HG03280 (cell line): Measurements from ENCODE around the gene MFAP3L.

ENCODE experiments used
- ATAC-seq: cut with Tn5 transposase; IDR thresholded peaks from one replicate; pipeline ENCODE4 v1.9.1; 2021; ENCODE audit warnings: mild to moderate bottlenecking, moderate library complexity; ENCODE audit not compliant: unreplicated experiment

The MFAP3L gene

DNA sequence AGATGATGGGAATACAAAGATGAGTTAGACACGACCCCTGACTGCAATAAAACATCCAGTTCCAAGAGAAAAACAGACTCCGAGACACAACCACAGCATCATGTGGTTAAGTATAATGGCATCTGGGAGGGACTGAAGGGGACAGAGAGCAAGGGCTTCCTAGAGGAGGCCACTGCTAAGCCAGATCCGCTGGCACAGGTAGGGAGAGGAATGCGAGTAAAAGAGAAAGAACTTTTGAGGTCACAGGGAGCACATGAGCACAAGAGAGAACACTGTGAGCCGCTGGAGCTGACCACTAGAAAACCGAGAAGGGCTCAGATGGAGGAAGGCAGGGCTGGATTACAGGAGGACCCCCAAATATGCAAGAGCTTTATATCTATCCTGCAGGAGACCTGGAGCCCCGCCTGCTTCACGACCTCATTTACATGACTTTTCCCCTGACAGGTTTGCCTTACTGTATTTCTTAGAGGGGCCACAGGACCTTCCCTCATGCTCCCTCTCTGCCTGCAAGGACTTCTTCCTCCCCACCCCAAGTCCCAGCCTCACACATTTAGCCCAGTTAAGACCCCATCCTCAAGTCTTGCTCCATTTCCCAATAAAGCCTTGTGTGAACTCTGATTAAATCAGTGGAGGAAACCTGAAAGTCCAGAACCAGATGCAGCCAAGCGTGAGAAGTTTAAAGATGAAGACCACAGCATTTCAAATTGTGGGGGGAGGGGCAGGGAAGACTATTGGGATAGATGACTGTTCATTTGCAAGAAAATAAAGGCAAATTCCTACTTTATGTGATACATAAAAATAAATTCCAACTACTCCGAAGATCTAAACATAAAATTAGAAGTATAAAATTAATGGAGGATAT lies 29.6 kb downstream of the MFAP3L start:
- ATAC-seq = no peak

- no peak for ATAC-seq
These were observed 32.7 kb downstream of the MFAP3L start for GRCh38 chr4:169993531-169993930.

GRCh38 chr4:169988252-169988651 lies 37.9 kb downstream of the MFAP3L start:
- no peak for ATAC-seq

GRCh38 chr4:169987327-169988228 lies 38.6 kb downstream of the MFAP3L start:
- no peak for ATAC-seq

DNA sequence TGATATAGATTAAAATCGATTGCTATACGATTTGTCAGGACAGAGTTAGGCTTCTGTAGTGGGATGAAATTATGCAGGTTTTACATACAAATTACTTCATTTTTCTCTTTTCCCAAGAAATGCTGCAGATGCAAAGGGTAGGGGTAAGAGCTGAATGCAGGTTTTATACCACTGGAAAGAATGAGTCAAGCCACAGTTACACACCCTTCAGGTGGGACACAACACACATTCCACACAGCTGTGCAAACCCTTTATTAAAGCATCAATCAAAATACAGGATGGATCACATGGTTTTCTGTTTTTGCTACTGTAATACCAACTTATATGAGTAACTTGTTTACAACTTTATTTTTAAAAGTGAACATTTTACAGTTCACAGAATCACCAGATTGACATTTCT lies 39.8 kb downstream of the MFAP3L start:
- ATAC-seq = no peak

DNA sequence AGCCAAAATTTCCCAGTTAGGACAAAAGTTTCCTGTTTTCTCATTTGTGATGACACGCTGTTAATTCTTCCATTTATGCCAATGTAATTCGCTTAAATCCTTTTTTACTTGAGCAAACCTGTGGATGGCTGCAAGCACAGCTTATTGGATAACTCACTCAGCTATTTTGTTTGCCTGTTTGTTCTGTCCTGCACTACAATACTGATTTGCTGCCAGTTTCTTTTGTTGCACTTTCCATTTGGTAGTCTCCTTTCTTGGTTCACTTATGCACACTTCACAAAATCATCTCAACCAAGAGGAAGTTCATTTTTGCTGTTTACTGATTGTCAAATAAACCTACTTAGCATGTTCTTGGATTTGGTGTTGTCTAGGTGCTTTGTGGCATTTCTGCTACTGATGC lies 40.3 kb downstream of the MFAP3L start:
- no peak for ATAC-seq

- ATAC-seq = no peak
These were observed 41.5 kb downstream of the MFAP3L start for GRCh38 chr4:169984745-169985144.

- ATAC-seq = no peak
These were observed 42.0 kb downstream of the MFAP3L start for GRCh38 chr4:169984173-169984572.

GRCh38 chr4:169976951-169977350 lies 49.2 kb downstream of the MFAP3L start:
- ATAC-seq = no peak

- no peak for ATAC-seq
These were observed 50.1 kb downstream of the MFAP3L start for GRCh38 chr4:169975838-169976796.

GRCh38 chr4:169975131-169975837 lies 50.9 kb downstream of the MFAP3L start:
- ATAC-seq = no peak

DNA sequence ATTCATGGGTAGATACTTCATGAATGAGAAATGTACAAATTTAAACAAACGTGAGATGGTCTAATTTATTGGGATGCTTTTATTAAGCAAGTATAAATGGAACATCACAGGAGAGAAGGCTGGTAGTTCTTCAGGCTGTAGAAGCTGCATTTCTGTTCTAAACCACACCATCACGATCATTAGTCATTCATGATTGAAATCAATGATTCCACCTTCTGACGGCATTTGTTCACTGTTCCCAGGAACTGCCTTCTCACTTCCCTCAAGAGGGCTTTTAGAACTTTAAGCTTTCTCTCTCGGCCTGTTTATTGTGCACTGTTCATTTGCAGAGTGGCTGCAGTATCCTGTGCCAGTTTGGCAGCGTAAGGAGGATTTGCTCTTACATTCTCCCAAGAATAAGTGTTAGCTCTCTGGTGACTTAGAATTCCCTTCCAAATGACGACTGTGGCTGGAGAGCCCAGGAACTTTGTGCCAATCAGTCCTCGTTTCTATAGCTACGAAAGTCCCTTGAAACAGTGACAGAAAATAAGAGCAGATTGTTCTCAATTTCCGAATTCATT lies 54.7 kb downstream of the MFAP3L start:
- ATAC-seq = no peak

- ATAC-seq = no peak
These were observed 57.2 kb downstream of the MFAP3L start for GRCh38 chr4:169968999-169969398.

- no peak for ATAC-seq
These were observed 62.2 kb downstream of the MFAP3L start for GRCh38 chr4:169963998-169964397.

GRCh38 chr4:169959254-169959653 lies 66.9 kb downstream of the MFAP3L start:
- ATAC-seq = no peak

DNA sequence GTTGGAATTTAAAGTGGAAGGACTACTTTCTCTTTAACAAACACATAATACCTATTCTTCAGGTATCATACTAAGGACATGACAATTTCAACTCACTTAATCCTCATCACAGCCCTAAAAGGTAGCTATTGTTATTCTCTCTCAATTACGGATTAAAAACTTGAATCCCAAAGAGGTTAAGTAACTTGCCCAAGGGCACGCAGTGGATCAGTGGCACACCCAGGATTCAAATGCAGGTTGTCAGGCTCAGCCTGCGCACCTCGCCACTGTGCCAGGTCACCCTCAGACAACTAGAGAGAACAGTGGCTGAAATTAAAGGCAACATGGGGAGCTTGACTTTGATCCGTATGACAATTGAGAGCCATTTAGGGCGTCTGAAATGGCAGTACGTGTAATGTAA lies 67.6 kb downstream of the MFAP3L start:
- no peak for ATAC-seq

DNA sequence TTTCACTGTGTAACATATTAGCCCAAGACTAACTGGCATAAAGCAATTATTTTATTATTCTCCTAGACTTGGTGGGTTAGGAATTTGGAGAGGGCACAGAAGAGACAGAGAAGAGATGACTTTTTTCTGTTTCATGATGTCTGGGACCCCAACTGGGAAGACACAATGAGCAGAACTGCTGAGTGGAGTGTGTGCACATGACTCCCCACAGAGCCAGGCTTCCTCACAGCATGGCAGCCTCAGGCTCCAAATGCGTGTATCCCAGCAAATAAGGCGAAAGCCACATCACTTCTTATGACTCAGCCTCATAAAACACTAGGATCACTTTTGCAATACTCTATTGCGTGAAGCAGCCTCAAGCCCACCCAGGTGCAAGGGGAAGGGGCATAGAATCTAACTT lies 68.4 kb downstream of the MFAP3L start:
- ATAC-seq = no peak

DNA sequence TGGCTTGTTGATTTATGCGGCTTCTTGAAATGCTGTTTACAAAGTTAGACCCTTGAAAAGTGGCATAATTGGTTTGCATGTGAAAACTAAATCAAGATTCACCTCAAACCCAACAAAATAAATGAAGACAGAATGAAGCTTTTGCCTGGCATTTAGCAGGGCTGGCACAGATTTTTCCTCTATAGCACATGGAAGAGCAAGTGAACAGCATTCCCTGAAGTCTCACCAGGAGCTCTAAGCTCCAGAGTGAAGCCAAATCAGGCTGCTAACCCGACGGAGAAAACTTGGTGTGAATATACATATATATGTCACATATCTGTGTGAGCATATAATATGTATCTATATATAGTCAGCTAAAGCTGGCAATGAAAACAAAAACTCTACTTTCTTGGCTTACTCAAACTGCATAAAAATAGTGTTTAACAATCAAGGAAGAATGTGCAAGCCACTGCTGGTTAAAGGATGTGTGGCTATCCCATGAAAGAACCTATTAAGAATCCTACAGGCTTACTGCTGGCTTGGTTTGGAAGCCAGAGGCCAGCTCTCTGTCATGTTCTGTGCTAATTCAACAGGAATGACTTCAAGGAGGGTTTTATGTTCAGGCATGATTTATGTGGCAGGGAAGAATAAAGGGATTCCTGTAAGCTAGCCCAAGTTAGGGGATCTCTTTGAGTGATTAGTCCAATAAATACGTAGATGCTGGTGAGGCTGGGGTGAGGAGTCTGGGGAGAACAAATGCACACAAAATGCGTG lies 69.9 kb downstream of the MFAP3L start:
- no peak for ATAC-seq

DNA sequence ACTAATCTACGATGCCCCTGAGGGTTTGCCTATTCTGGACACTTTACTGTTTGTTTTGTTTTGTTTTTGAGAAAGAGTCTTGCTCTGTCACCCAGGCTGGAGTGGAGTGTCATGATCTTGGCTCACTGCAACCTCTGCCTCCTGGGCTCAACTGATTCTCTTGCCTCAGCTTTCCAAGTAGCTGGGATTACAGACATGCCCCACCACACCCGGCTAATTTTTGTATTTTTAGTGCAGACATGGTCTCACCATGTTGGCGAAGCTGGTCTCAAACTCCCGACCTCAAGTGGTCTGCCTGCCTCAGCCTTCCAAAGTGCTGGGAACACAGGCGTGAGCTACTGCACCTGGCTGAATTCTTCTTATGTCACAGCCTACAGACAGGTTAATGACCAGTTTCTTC lies 70.7 kb downstream of the MFAP3L start:
- no peak for ATAC-seq
